GM21526 (cell line): ENCODE results near the gene PTH1R.
"Not testable (repeated sequence)": the region's sequence is repeated elsewhere in the genome, so short reads cannot be mapped to it uniquely, and the experiment has no call there.

Source experiments
- ATAC-seq: cut with Tn5 transposase; IDR thresholded peaks from one replicate; pipeline ENCODE4 v1.9.1; 2021; ENCODE audit warnings: moderate library complexity; ENCODE audit not compliant: unreplicated experiment, low FRiP score

PTH1R gene

DNA sequence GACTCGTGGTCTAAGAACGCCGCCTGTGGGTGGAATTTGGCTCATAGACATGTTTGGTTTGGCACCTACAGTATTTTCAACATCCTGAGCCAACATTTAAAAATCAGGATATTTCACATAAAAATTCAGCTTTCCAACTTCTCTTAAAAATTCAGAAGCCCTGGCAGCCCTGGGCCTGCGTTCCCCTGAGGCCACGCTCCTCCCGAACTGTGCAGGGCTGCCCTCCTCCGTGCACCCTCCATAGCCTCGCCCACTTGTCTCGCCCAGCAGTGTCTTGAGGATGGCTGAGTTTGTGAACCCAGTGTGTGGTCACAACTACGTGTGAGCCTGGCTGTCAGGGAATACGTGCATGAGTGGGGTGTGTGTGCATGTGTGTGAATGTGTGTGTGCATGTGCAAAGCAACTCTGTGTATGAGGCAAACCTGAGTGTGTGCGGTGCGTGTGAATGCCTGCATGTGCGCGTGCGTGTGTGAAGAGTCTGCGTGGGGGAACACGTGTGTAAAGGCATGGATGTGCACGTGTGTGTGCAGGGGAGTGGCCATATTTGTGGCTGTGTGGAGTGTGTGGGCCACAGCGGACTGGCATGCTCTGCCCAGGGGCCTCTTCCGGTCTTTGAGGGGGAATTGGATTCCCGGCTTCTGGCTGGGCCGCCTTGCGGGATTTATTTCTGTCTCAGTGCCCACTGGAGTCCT lies 30.9 kb downstream of the PTH1R start:
- no peak for ATAC-seq

DNA sequence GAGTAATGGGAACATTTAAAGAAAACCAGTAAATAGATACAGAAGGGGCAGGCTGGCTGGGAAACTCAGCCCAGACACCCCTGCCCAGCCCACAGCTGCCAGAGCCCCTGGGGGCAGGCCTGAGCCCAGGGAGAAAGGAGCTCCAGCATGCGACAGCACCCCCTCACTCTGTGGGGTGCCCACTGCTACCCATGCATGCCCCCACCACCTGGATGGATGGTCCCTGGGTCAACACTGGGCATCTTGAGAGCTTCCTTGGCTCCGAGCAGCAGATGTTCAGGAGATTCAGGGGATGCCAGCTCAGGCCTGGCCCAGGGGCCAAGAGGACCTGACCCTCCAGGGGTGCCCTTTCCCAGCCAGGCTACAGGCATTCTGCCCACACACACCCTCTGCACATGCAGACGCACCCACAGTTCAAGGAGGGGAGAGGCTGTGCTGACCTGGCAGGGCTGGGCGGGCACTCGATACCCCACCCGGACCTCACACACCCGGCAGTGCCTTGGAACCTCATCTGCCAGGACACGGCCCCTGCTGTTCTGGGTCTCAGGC lies 31.5 kb downstream of the PTH1R start:
- no peak for ATAC-seq

DNA sequence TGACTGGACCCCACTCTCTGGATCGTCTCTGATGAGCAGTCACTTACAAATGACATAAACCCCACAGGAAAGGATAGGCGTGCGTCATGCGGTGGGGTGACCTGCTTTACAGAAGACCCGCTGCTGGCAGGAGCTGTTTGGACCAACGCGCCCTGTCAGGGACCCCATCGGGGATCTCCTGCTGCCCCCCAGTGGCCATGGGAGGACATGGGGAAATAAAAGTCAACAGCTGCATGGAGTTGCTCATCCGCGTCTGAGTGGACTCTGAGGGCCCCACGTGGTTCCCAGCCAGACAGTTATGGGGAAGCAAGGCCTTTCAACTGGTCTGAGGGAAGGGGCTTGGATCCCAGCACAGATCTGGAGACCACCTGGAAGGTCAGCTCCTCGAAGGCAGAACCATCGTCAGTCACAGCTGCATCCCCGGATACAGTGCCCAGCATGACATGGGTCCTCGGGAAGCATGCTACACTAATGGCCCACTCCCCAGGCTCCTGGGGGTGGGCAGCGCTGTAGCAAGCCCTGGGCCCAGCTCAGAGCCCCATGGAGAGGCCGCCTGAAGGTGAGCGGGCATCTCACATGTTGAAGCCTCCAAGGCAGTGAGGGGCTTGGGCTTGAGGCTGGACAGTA lies 32.1 kb downstream of the PTH1R start:
- no peak for ATAC-seq

DNA sequence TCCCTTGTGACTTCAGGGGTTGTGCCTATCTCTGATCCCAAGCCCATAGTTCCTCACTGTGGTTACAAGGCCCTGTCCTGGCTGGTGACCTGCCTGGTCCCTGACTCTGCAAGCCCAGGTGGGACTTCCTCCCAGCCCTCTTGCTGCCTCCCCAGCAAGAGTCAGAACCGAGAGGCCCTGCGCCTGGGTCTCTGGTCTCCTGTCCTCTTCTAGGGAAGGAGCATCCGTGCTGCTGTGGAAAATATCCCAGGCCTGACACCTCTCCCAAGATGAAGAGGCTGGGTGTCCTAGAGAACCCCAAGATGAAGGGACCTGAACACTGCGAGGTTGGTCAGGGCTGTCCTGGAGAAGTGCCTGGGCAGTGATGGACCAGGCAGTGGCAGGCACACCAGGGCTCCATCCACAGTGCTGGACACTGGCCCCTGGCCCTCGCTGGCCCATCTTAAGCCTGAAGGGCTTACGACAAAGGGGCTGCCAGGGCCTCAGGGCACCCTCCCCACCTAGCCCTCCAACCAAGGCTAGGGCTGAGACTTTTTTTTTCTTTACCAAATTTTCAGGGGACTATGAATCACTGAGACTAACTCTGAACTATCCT lies 32.7 kb downstream of the PTH1R start:
- no peak for ATAC-seq

DNA sequence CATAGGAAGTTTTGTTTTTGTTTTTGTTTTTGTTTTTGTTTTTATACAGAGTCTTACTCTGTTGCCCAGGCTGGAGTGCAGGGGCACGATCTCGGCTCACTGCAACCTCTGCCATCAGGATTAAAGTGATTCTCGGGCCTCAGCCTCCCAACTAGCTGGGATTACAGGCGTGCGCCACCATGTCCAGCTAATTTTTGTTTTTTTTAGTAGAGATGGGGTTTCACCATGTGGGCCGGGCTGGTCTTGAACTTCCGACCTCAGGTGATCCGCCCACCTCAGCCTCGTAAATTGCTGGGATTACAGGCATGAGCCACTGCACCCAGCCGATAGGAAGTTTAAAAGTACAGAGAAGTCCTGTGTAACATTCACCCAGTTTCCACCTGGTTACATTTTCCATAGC lies 33.4 kb downstream of the PTH1R start:
- ATAC-seq, result not testable (repeated sequence)

DNA sequence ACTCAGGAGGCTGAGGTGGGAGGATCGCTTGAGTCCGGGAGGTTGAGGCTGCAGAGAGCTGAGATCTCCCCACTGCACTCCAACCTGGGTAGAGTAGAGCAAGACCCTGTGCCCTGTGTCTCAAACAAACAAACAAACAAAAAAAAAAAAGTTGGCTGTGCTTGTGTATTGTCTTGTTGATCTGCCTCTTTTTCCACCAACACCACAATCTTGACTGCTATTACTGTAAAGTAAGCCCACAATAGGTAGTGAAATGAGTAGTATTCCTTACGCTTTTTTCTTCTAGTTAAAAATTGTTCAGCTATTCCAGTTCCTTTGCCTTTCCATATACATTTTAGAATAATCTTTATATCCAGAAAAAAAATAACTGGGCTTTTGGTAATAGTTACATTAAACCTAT lies 35.5 kb downstream of the PTH1R start:
- ATAC-seq, result no peak

DNA sequence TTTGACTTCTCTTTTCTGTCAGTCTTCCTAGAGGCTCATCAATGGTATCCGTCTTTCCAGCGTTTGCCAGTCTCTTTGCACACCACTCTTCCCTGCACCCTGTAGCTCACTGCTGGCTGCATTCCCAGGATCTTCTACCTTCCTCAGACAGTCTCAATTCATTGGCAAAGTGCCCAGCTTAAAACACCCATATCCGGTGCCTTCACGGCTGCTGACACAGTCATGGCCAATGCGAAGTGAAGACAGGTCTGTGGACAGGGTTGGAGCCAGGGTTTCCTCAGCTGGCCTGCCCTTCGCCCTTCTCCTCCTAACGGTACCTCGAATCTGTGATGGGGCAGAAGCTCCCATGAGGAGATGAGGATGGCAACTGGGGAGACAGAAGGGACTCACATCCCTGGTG lies 36.1 kb downstream of the PTH1R start:
- no peak for ATAC-seq

DNA sequence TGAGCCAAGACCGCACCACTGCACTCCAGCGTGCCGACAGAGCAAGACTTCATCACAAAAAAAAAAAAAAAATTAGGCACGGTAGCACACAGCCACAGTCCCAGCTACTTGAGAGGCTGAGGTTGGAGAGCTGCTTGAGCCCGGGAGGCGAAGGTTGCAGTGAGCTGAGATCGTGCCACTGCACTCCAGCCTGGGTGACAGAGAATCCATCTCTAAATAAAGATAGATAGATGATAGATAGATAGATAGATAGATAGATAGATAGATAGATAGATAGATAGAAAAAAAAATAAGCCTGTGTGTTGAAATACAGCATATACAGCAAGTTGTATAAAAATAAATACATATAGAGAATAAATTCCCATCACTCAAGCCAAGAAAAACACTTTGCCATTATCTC lies 37.3 kb downstream of the PTH1R start:
- no peak for ATAC-seq

DNA sequence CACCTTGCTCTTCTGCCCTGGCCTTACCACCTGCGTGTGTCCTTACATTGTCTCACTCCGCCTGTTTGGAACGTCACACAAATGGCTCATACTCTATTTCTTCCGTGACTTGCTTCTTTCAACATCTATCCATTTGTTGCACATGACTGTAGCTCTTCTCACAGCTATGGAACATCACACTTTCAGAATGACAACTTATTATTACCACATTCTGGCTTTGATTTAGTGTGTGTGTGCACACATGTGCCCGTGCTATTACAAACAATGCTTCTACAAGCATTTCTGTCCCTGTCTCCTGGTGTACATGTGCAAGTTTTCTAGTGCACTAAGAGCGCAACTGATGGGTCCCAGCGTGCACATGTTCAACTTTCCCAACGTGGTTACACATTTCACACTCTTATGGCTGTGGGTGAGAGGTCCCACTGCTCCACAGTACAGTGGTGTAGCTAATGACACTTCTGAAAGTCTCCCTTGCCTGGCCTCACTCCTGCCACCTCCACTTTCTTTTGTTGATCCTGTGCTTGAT lies 37.8 kb downstream of the PTH1R start:
- ATAC-seq, result no peak

DNA sequence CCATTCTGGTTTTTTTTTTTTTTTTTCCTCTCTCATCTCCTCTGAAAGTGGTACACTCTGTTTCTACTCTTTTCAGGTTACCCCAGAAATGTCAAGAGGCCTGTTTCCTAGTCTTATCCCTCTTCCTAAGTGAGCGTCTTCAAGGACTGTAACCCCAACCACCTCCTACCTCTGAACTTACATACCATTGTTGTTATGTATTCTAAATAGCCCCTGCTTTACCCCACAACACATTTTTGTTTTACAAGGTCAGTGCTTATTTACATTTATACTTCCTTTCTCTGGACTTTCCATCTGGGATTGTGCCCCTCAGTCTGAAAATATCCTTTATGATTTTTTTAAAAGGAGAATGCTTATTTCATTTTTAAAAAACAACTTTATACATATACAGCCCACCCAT lies 38.8 kb downstream of the PTH1R start:
- ATAC-seq, result no peak

DNA sequence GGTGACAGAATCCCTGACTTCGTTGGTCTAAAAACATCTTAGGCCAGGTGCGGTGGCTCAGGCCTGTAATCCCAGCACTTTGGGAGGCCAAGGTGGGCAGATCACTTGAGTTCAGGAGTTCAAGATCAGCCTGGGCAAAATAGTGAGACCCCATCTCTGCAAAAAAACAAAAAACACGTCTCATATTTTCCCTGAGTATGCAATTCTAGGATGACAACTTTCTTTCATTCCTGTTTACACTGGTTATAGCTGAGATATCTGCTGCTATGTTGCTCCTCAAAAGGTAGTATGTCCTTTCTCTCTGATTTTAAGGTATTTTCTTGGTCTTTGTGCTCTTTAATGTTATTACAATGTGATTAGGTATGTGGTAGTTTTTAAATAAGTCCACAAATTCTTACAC lies 39.3 kb downstream of the PTH1R start:
- no peak for ATAC-seq

DNA sequence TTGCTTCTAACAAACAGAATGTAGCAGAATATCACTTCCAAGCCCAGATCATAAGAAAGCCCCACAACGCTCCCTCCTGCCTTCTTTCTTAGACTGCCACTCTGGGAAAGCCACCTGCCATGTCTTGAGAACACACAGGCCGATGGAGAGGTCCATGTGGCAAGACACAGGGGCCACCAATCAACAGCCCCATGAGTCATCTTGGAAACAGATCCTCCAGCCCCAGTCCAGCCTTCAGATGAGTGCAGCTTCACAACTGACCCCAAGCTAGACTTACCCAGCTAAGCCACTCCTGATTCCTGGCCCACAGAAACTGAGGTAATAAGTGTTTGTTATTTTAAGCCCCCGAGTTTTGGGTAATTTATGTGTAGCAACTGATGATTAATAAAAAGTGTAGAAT lies 39.7 kb downstream of the PTH1R start:
- no peak for ATAC-seq

DNA sequence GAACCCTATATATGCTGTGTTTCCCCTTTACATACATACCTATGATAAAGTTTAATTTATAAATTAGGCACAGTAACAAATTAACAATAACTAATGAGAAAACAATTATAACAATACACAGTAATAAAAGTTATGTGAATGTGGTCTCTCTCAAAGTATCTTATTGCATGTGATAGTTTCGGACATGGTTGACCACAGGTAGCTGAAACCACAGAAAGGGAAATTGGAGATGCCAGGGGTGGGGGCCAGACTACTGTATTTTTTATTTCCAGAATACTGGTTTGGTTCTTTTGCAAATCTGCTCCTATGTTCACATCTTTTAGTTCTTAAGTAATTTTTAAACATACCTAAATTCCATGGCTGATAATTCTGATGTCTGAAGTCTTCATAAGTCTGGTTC lies 40.7 kb downstream of the PTH1R start:
- ATAC-seq, result no peak

DNA sequence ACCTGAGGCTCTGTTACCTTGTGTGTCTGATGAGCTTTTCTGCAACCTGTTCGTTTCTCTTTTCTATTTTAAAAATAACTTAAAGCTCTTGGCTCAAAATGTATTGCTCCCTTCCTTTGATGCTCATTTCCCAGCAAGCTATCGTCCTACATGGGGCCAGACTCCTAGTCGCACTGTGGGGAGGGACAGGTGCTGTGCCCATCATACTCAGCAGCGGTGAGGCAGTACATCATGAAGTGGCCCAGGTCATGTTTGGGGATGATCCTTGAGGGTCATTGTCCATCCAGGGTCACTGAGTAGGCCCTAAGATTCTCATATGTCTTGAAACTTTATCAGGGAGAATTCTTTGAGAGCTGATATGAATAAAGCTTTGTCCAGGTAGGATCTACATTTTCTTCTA lies 41.1 kb downstream of the PTH1R start:
- no peak for ATAC-seq

DNA sequence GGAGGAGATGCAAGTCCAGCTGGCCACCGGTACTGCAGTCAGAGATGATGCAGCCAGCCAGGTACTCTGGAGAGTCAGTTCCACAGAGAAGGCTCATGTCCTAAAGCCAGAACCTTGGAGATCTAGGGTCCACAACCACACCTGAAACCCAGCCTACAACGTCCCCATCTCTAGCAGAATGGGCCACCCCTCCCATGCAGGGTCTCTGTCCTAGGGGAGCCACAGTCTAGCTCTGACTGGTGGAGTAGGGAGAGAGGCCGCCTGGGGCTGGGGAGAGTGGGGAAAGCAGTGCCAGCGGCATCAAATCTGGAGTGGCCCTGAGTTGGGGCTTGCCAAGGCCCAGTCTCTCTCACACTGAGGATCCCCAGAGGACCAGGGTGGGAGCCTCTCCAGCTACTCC lies 43.5 kb downstream of the PTH1R start:
- no peak for ATAC-seq

DNA sequence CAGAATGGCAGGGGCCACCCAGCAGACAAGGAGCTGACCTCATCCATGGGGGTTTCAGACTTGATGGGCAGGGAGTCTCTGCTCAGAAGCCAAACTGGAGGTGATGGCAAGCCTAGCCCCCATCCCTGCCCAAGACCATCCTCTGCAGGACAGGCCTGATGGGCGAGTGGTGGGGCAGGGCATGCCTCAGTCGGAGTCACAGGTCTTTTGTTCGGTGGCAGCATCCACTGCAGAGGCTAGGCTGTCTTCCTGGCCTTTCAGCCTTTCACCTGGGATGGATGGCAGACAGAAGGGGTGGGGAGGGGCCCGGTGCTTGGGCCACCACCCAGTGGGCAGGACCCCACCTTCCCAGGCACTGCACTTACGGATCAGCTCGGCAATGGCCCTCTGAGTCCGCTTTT lies 44.4 kb downstream of the PTH1R start:
- no peak for ATAC-seq

DNA sequence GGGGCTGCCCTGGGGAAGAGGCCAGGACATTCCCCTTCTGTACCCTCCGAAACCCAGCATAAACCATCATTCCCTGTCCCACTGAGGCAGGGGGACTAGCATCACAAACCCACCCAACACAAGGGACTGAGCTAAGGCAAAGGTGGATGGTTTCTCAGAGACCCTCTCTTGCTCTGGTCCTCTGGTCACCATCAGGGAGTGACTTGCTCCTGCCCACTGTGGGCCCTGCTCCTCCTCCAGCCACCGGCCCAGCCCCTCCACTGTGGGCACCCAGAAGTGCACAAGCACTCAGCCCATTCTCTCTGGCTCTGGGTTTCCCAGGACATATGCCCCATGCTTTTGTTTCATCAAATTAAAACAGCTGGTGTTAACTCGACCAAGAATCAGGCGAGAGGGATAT lies 44.9 kb downstream of the PTH1R start:
- no peak for ATAC-seq

DNA sequence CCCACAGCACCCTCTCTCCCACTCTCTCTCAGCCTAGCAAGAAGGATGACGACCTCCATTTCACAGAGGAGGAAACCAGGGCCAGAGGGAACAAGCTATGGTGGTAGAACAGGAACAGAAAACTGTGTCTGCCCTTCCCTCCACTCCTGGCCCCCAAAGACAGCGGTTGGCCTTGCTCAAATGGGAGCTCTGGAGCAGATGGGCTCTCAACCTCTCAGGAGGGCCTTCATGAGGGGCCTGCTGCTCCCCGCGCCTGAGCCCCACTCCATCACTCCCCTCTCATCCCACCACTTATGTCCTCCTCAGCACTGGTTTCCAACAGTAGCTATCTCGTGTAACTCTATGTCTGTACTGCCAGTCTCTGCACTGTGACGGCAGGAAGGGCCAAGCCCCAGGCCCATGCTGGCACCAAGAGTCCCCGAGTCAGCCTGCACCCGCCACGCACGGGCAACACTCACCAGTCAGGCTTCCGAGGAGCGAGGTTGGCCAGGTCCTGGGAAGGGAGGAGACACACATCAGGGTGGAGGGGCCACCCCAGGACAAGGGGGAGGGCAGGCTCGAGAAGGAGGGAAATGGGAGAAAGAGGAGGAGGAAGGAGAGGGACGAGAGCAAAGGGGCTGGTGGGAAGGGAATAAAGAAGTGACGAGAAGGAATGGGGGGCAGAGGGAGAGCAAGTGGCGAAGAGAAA lies 45.5 kb downstream of the PTH1R start:
- no peak for ATAC-seq

DNA sequence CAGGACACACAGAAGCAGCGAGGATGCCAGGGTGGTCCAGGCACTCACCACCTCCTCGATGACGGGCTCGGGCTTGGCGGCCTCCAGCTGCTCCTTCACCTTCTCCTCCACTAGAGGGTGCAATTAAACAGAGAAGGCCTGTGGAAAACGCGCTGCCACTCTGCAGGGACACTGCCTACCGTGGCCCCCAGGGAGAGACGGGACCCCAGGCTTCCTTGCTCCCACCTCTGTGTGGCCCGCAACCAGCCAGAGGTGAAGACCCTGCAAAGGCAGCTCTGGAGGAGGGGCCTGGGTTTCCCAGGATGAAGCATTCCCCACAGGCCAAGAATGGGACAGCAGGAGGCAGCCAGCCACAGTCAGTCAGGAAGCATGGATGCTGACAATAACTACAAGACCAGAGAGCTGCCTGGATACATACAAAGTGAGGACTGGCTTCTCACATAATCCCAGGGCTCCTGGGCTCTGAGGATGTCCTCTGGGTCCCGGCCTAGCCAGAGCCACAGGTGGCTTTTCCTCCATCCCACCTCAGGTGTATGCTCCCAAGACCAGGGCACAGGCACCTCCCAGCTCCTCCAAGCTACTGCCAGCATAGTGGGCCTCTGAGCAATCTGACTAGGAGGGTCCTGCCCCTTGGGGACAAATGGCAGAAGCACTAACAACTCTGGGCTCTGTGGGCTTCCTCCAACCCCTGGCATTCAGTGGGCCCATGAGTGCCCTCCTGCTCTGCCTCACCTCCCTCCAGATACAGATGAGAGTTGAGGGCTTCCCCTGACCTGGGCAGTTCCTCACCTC lies 46.2 kb downstream of the PTH1R start:
- no peak for ATAC-seq

DNA sequence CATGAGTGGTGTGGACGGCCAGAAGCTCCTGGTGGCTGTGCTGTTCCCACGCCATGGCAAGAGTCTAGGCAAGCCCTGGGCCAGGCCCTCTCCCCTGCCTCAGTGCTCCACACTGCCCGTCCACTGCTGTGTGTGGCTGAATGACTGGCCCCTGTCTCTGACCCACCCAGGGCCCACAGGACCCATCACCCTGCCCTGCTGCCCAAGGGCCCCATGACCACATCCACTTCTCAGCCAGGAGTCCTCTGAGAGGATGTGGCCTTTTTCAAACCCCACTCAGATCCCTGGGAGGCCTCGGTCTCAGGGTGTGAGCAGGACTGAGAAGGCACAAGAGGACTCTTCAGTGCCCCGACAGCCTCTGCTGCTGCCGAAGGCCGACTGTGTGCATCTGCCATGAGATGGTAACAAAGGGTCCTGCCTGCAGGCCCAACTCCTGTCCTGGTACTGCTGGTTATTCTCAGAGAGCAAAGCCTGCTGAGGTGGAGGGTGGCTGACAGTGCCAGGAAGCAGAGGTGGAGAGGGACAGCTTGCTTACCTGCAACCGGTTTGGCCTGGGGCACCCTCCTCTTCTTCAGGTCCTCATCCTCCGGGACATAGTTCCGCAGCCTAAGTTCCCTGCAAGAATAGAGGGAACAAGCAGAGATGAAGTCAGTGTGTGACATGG lies 47.5 kb downstream of the PTH1R start:
- ATAC-seq, result no peak
